ENCODE measurements around the gene MRPL52. TPM values are rescaled to one million over a fixed set of nuclear protein-coding genes. Genes with fewer than 3 reads are reported as not detected.

MRPL52 gene
- total and polyA plus RNA-seq, 2 of the 13 experiments (the other 11 are each of a cell fraction or from before 2014, with no cell fraction given), result 118 to 329 TPM

GRCh38 chr14:22819151-22819988, 10.3 kb upstream of the MRPL52 start (continued):
- no peak for TF ChIP-seq ZBTB44 (CRISPR knock-in tag; IDR thresholded peaks at IDR 0.05)
- no peak for TF ChIP-seq ATF5 (CRISPR knock-in tag; IDR thresholded peaks at IDR 0.05; ENCODE audit: low read depth)
- no peak for TF ChIP-seq MLXIP (CRISPR knock-in tag; IDR thresholded peaks at IDR 0.05; ENCODE audit: borderline replicate concordance)
- no peak for TF ChIP-seq ZNF615 (CRISPR knock-in tag; IDR thresholded peaks at IDR 0.05; ENCODE audit: borderline replicate concordance)
- 0 out of 2 replicates have a peak, but pooled peaks have one; percentile 44 for TF ChIP-seq KAT8 (CRISPR knock-in tag; IDR thresholded peaks at IDR 0.05)
- TF ChIP-seq PAX8 (CRISPR knock-in tag; IDR thresholded peaks at IDR 0.05; ENCODE audit: borderline replicate concordance), result no peak
- TF ChIP-seq ZNF468 (CRISPR knock-in tag; IDR thresholded peaks at IDR 0.05), result no peak
- no peak for TF ChIP-seq ZNF337 (CRISPR knock-in tag; IDR thresholded peaks at IDR 0.05; ENCODE audit: borderline replicate concordance, low read depth)
- no peak for TF ChIP-seq ZBTB43 (CRISPR knock-in tag; conservative IDR thresholded peaks at IDR 0.05)
- TF ChIP-seq ZNF614 (CRISPR knock-in tag; IDR thresholded peaks at IDR 0.05; ENCODE audit: borderline replicate concordance), result 0 out of 2 replicates have a peak, but pooled peaks have one; percentile 22
- TF ChIP-seq ZNF652 (CRISPR knock-in tag; IDR thresholded peaks at IDR 0.05; ENCODE audit: borderline replicate concordance, low read depth), result no peak
- TF ChIP-seq MIER3 (CRISPR knock-in tag; IDR thresholded peaks at IDR 0.05; ENCODE audit: borderline replicate concordance), result no peak
- TF ChIP-seq HIVEP1 (CRISPR knock-in tag; IDR thresholded peaks at IDR 0.05), result no peak
- TF ChIP-seq ZNF143 (CRISPR knock-in tag; IDR thresholded peaks at IDR 0.05), result no peak
- TF ChIP-seq AHDC1 (CRISPR knock-in tag; IDR thresholded peaks at IDR 0.05; ENCODE audit: borderline replicate concordance), result no peak; the same call in 1 of the 2 replicates
- TF ChIP-seq ZNF703 (CRISPR knock-in tag; IDR thresholded peaks at IDR 0.05; ENCODE audit: borderline replicate concordance), result no peak

Data from HepG2 (cell line).